Measurements from ENCODE around the gene CBARP. TPM values are rescaled to one million over a fixed set of nuclear protein-coding genes. Genes with fewer than 3 reads are reported as not detected.

CBARP gene
- total RNA-seq, 1 experiment from 2014 or later, result 28.4 TPM

- Histone ChIP-seq H2BK5ac (ENCODE audit: insufficient read length, low read length) (no peak overlapping the region), H3K23ac (ENCODE audit: insufficient read length, low read depth, low read length) (no peak overlapping the region), H3K79me1 (ENCODE audit: insufficient read depth, low read depth, low read length, poor library complexity, severe bottlenecking) (no peaks in the 10 kb centered on the region), H3K27me3 (ENCODE audit: insufficient read depth, low read length) (no peaks in the 10 kb centered on the region), H3K23me2 (ENCODE audit: insufficient read length, low read depth, low read length, poor library complexity, severe bottlenecking) (peaks cover 8% of the 10 kb centered on the region), H2BK120ac (ENCODE audit: low read depth, low read length, poor library complexity, severe bottlenecking) (no peak overlapping the region), H4K8ac (replicated peaks; ENCODE audit: insufficient read length, low read depth, low read length) (no peak overlapping the region), H2BK20ac (ENCODE audit: low read depth, low read length, poor library complexity, severe bottlenecking) (no peak overlapping the region), H3K56ac (ENCODE audit: insufficient read length, low read depth, low read length) (no peak overlapping the region), H2AFZ (ENCODE audit: low read length) (no peak overlapping the region), H3T11ph (ENCODE audit: low read length) (no peak overlapping the region), H2BK15ac (ENCODE audit: low read depth, low read length) (no peak overlapping the region), H3K4ac (ENCODE audit: low read depth, low read length) (no peak overlapping the region), H3K4me2 (ENCODE audit: insufficient read depth, insufficient read length, low read length) (no peak overlapping the region), H3K18ac (ENCODE audit: insufficient read length, low read depth, low read length) (no peak overlapping the region), H4K91ac (ENCODE audit: insufficient read length, low read depth, low read length) (no peak overlapping the region), H3K79me2 (ENCODE audit: insufficient read depth, low read length) (no peaks in the 10 kb centered on the region), H3K27ac (ENCODE audit: insufficient read length, low read depth, low read length) (no peak overlapping the region), H2BK12ac (ENCODE audit: insufficient read length, low read depth, low read length) (no peak overlapping the region), H3K9me3 (ENCODE audit: control insufficient read depth, low read depth, low read length) (no peaks in the 10 kb centered on the region), H3K4me1 (ENCODE audit: insufficient read depth, low read length) (no peaks in the 10 kb centered on the region), H3K9ac (ENCODE audit: extremely low read depth, insufficient read length, low read length) (no peak overlapping the region), H4K20me1 (ENCODE audit: control insufficient read depth, insufficient read depth, insufficient read length) (no peaks in the 10 kb centered on the region), H3K14ac (ENCODE audit: insufficient read depth, low read length) (no peak overlapping the region), H4K5ac (ENCODE audit: insufficient read length, low read depth, low read length) (no peak overlapping the region), H2AK5ac (ENCODE audit: insufficient read length, low read length) (no peak overlapping the region)
- no peak for TF ChIP-seq CTCF (conservative IDR thresholded peaks at IDR 0.05)
- peaks cover 8 to 12% of the 10 kb centered on the region in 2 experiments for H3K4me1 Mint-ChIP-seq
- no peak overlapping the region for H3K4me3 Mint-ChIP-seq
- no CpG with 5 or more reads among the region's 45 CpGs for WGBS (ENCODE audit: extremely low coverage, insufficient read length, low lambda C conversion rate)
- no peaks in the 10 kb centered on the region for H3K9me3 Mint-ChIP-seq
- peaks cover 1% of the 10 kb centered on the region; the same call in 1 of the 2 replicates for H3K27me3 Mint-ChIP-seq (ENCODE audit: low read depth)
- H3K27ac Mint-ChIP-seq, result no peak overlapping the region
- peaks cover 0 to 30% (median 19%) of the 10 kb centered on the region in 3 experiments; a peak in 5 of 7 replicates for H3K36me3 Mint-ChIP-seq (ENCODE audit: insufficient read depth in 1 of 3, low read depth in 3 of 3)
- no peak for DNase-seq
These were observed 3.5 kb downstream of the CBARP start for GRCh38 chr19:1234051-1234954.

Data from H9 (cell line).